HepG2 (cell line): ENCODE measurements around the gene CATSPERD. TPM values are rescaled to one million over a fixed set of nuclear protein-coding genes. Genes with fewer than 3 reads are reported as not detected.

Experiments used
- CAMTA2 ChIP-seq: sonication (generic); formaldehyde crosslinking; IDR thresholded peaks from 2 replicates; pipeline ENCODE4 v1.4.0; 2020; ENCODE audit warnings: mild to moderate bottlenecking, missing genetic modification reagents, borderline replicate concordance
- KAT7 ChIP-seq: IDR thresholded peaks from 2 replicates; pipeline ENCODE4 v1.6.1; 2018; ENCODE audit warnings: borderline replicate concordance, missing compliant biosample characterization
- NFAT5 ChIP-seq: sonication (generic); formaldehyde crosslinking; IDR thresholded peaks from 2 replicates; pipeline ENCODE4 v1.4.0; 2020; ENCODE audit warnings: missing genetic modification reagents
- THAP8 ChIP-seq: sonication (generic); formaldehyde crosslinking; IDR thresholded peaks from 2 replicates; pipeline ENCODE4 v1.5.1; 2020; ENCODE audit warnings: missing genetic modification reagents, mild to moderate bottlenecking, borderline replicate concordance
- ZFP91 ChIP-seq: sonication (generic); formaldehyde crosslinking; IDR thresholded peaks from 2 replicates; pipeline ENCODE4 v1.9.0; 2022; ENCODE audit warnings: missing genetic modification reagents, mild to moderate bottlenecking, borderline replicate concordance
- ZNF362 ChIP-seq: sonication (generic); formaldehyde crosslinking; IDR thresholded peaks from 2 replicates; pipeline ENCODE4 v1.4.0; 2020; ENCODE audit warnings: missing genetic modification reagents, mild to moderate bottlenecking, borderline replicate concordance
- ZNF574 ChIP-seq: sonication (generic); formaldehyde crosslinking; IDR thresholded peaks from 2 replicates; pipeline ENCODE4 v1.4.0; 2020; ENCODE audit warnings: missing genetic modification reagents
- ZNF646 ChIP-seq: sonication (generic); formaldehyde crosslinking; IDR thresholded peaks from 2 replicates; pipeline ENCODE4 v1.9.0; 2021; ENCODE audit warnings: mild to moderate bottlenecking, missing genetic modification reagents
- polyA plus RNA-seq, 8 experiments: library from polyadenylated mRNA; depleted of rRNA in 3 of 8; stranded (reverse) in 7 of 8; unstranded in 1 of 8; fragments of >200 nt; fragmentation: Illumina TruSeq in 4 of 8; extraction: Trizol in 4 of 8; gene quantifications; 2 replicates each; pipeline versions ENCODE4 v1.2.1 to v1.2.3, GENCODE V29; 2011 to 2016; ENCODE audit warnings: low read depth in 4 of 8, missing spikeins in 1 of 8, mixed read lengths in 1 of 8; ENCODE audit not compliant: insufficient read depth in 1 of 8
- total RNA-seq, 5 experiments: library from RNA; depleted of rRNA; stranded (reverse); fragments of >200 nt; fragmentation: Illumina TruSeq; extraction: Trizol; gene quantifications; 2 replicates each; pipeline ENCODE4 v1.2.3, GENCODE V29; 2016; ENCODE audit warnings: low read depth in 1 of 5

Gene CATSPERD
- total and polyA plus RNA-seq, 2 of the 13 experiments (the other 11 are each of a cell fraction or from before 2014, with no cell fraction given) = 0.04 TPM; not detected in 1

- peak; percentile 43; the same call in 1 of the 2 replicates for TF ChIP-seq KAT7 (CRISPR knock-in tag)
- peak; percentile 48 for TF ChIP-seq ZNF574 (CRISPR knock-in tag)
- TF ChIP-seq ZNF646 (CRISPR knock-in tag) = no peak
- 0 out of 2 replicates have a peak, but pooled peaks have one; percentile 25 for TF ChIP-seq NFAT5 (CRISPR knock-in tag)
- TF ChIP-seq ZNF362 (CRISPR knock-in tag) = no peak
- no peak for TF ChIP-seq THAP8 (CRISPR knock-in tag)
- TF ChIP-seq ZFP91 (CRISPR knock-in tag) = peak; percentile 93
- 0 out of 2 replicates have a peak, but pooled peaks have one; percentile 56 for TF ChIP-seq CAMTA2 (CRISPR knock-in tag)
These were observed 85.2 kb downstream of the CATSPERD start (continued) for GRCh38 chr19:5805462-5806132.
